Peyer's patch (tissue), 4 donors: ENCODE results near the gene MYZAP.

Experiments
- CTCF ChIP-seq, 6 experiments: fragments of 450-650 bp in 4 of 6; fragments of 200-600 bp in 2 of 6; sonication (generic) in 1 of 6; IDR thresholded peaks; one replicate each; pipeline ENCODE4 v1.5.1; 2017 to 2019; ENCODE audit warnings: antibody characterized with exemption in 6 of 6, mild to moderate bottlenecking in 3 of 6, moderate library complexity in 1 of 6
- POLR2A ChIP-seq, 2 donors: fragments of 450-650 bp; IDR thresholded peaks; one replicate each; pipeline ENCODE4 v1.5.1; 2017; ENCODE audit warnings: antibody characterized with exemption in 2 of 2, mild to moderate bottlenecking in 2 of 2, moderate library complexity in 2 of 2

DNA sequence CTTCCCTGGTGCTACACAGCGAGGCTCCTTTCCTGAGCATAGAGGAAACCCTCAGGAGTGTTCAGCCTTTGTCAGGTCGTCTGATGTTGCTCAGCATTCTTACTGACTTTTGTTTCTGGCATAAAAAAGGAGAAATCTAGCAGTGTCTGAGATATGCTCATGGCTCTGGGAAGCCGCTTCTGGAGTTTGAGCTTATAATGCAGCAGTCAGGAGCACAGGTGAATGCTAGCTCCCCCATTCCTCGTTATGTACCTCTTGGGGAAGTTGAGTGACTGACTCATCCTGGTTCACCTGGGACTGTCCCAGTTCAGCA, 49.2 kb upstream of the MYZAP start:
- no peak for TF ChIP-seq CTCF (IDR thresholded peaks at IDR 0.05)
- no peak for TF ChIP-seq POLR2A (IDR thresholded peaks at IDR 0.05)
